Lower leg skin (tissue), 3 donors: Measurements from ENCODE around the gene RRP36.

Experiments used
- POLR2A ChIP-seq, 2 donors: fragments of 450-650 bp; IDR thresholded peaks; one replicate each; pipeline ENCODE4 v1.6.1; 2016 to 2017; ENCODE audit warnings: antibody characterized with exemption in 2 of 2, mild to moderate bottlenecking in 1 of 2, moderate library complexity in 1 of 2
- TF ChIP-seq, protein P1 (sequence below), 3 donors: fragments of 450-650 bp; IDR thresholded peaks; one replicate each; pipeline ENCODE4 v1.5.1; 2016; ENCODE audit warnings: antibody characterized with exemption in 3 of 3, mild to moderate bottlenecking in 3 of 3, moderate library complexity in 2 of 3

GRCh38 chr6:42984001-42984923 lies 37.2 kb upstream of the RRP36 start, which contains the start of gene PPP2R5D:
- TF ChIP-seq, protein P1, sequence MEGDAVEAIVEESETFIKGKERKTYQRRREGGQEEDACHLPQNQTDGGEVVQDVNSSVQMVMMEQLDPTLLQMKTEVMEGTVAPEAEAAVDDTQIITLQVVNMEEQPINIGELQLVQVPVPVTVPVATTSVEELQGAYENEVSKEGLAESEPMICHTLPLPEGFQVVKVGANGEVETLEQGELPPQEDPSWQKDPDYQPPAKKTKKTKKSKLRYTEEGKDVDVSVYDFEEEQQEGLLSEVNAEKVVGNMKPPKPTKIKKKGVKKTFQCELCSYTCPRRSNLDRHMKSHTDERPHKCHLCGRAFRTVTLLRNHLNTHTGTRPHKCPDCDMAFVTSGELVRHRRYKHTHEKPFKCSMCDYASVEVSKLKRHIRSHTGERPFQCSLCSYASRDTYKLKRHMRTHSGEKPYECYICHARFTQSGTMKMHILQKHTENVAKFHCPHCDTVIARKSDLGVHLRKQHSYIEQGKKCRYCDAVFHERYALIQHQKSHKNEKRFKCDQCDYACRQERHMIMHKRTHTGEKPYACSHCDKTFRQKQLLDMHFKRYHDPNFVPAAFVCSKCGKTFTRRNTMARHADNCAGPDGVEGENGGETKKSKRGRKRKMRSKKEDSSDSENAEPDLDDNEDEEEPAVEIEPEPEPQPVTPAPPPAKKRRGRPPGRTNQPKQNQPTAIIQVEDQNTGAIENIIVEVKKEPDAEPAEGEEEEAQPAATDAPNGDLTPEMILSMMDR (IDR thresholded peaks at IDR 0.05), result no peak
- TF ChIP-seq POLR2A (IDR thresholded peaks at IDR 0.05), result no peak
